GM23248 (cell line): Measurements from ENCODE around the gene ABLIM1.

ENCODE experiments used
- EZH2 ChIP-seq: fragments of 200-600 bp; sonication (generic); IDR thresholded peaks from 2 replicates; pipeline ENCODE4 v1.6.1; 2018; ENCODE audit warnings: antibody characterized with exemption, mild to moderate bottlenecking; ENCODE audit not compliant: insufficient read depth, poor library complexity, severe bottlenecking
- EZH2phosphoT487 ChIP-seq: fragments of 200-600 bp; sonication (generic); IDR thresholded peaks from 2 replicates; pipeline ENCODE4 v1.6.1; 2018; ENCODE audit warnings: antibody characterized with exemption, moderate library complexity, mild to moderate bottlenecking, low read depth; ENCODE audit not compliant: insufficient read depth

GRCh38 chr10:114384601-114385000 is 273.5 kb downstream of the ABLIM1 start:
- TF ChIP-seq EZH2 (no peak), EZH2phosphoT487 (no peak)
